Keratinocyte (primary cell): ENCODE measurements around the gene DNHD1. TPM values are rescaled to one million over a fixed set of nuclear protein-coding genes. Genes with fewer than 3 reads are reported as not detected.

ENCODE experiments used
- DNase-seq: peaks from one replicate; pipeline ENCODE4 v3.0.0-alpha.2; 2011; ENCODE audit warnings: low read depth, missing footprints, low spot score
- FAIRE-seq: peaks from 2 replicates; lab custom pipeline; 2011; peaks lifted over from hg19 to GRCh38; lab: Jason Lieb, UNC
- H2AFZ ChIP-seq: 2 replicates; pipeline ENCODE4 v1.6.0; 2012; ENCODE audit warnings: low read length, control low read depth, inconsistent platforms; ENCODE audit not compliant: control insufficient read depth
- H3K27ac ChIP-seq: 2 replicates; pipeline ENCODE4 v1.5.1; 2011; ENCODE audit warnings: low read length; ENCODE audit not compliant: control insufficient read depth, insufficient read depth
- H3K27me3 ChIP-seq: 3 replicates; pipeline ENCODE4 v1.6.0; 2011; ENCODE audit warnings: low read length; ENCODE audit not compliant: control insufficient read depth, insufficient read depth; ENCODE audit errors: extremely low read depth
- H3K36me3 ChIP-seq, 2 experiments: 2 replicates in 1 of 2; 3 replicates in 1 of 2; pipeline ENCODE4 v1.5.1; 2011; ENCODE audit warnings: low read length in 2 of 2, mild to moderate bottlenecking in 1 of 2; ENCODE audit not compliant: control insufficient read depth in 2 of 2, insufficient read depth in 2 of 2; ENCODE audit errors: extremely low read depth in 1 of 2
- H3K4me1 ChIP-seq: 3 replicates; pipeline ENCODE4 v1.5.1; 2011; ENCODE audit warnings: low read length; ENCODE audit not compliant: control insufficient read depth, insufficient read depth; ENCODE audit errors: extremely low read depth
- H3K4me2 ChIP-seq: 3 replicates; pipeline ENCODE4 v1.6.0; 2011; ENCODE audit warnings: low read depth, low read length; ENCODE audit not compliant: control insufficient read depth, insufficient read depth; ENCODE audit errors: extremely low read depth
- H3K4me3 ChIP-seq, 3 experiments: fragments of 200-600 bp in 1 of 3; sonication (generic) in 1 of 3; 2 replicates in 2 of 3; 3 replicates in 1 of 3; pipeline ENCODE4 v1.5.1; 2011 to 2016; ENCODE audit warnings: low read length in 3 of 3, mild to moderate bottlenecking in 3 of 3, control low read depth in 2 of 3, inconsistent platforms in 1 of 3, low read depth in 1 of 3, mixed read lengths in 1 of 3, mixed run types in 1 of 3, moderate library complexity in 1 of 3; ENCODE audit not compliant: control insufficient read depth in 2 of 3, insufficient read depth in 2 of 3; ENCODE audit errors: extremely low read depth in 1 of 3
- H3K79me2 ChIP-seq: 2 replicates; pipeline ENCODE4 v1.6.0; 2012; ENCODE audit warnings: low read length; ENCODE audit not compliant: control insufficient read depth, insufficient read depth
- H3K9ac ChIP-seq: 3 replicates; pipeline ENCODE4 v1.6.0; 2011; ENCODE audit warnings: low read length; ENCODE audit not compliant: control insufficient read depth, insufficient read depth; ENCODE audit errors: extremely low read depth
- H3K9me1 ChIP-seq: 3 replicates; pipeline ENCODE4 v1.6.0; 2011; ENCODE audit warnings: low read length; ENCODE audit not compliant: control insufficient read depth, insufficient read depth; ENCODE audit errors: extremely low read depth
- H3K9me3 ChIP-seq: 2 replicates; pipeline ENCODE4 v1.5.1; 2012; ENCODE audit warnings: low read depth, low read length; ENCODE audit not compliant: control insufficient read depth
- H4K20me1 ChIP-seq: 3 replicates; pipeline ENCODE4 v1.6.0; 2011; ENCODE audit warnings: low read length; ENCODE audit not compliant: control insufficient read depth, insufficient read depth; ENCODE audit errors: extremely low read depth
- EZH2 ChIP-seq: IDR thresholded peaks from one replicate; pipeline ENCODE4 v1.6.1; 2012; ENCODE audit warnings: inconsistent platforms, mild to moderate bottlenecking, low read length, moderate library complexity
- dilution Hi-C: fragments of 300-500 bp; cut with MboI; formaldehyde crosslinking; loops from one replicate; pipeline ENCODE4 v1.7.0; 2020; ENCODE audit warnings: low sequenced_read_pairs; ENCODE audit not compliant: extremely low pct_ligation_motif_present
- polyA plus RNA-seq, 5 experiments: library from polyadenylated mRNA; depleted of rRNA in 3 of 5; stranded (reverse) in 3 of 5; stranded (forward) in 1 of 5; unstranded in 1 of 5; fragments of >200 nt; gene quantifications; 1 replicate in 1 of 5; 2 replicates in 3 of 5; 3 replicates in 1 of 5; pipeline versions ENCODE4 v1.2.1 to v1.2.3, GENCODE V29; 2011 to 2012; ENCODE audit warnings: missing spikeins in 2 of 5, low read depth in 1 of 5, low replicate concordance in 1 of 5
- TF ChIP-seq, protein P1 (sequence below), 3 experiments: IDR thresholded peaks in 1 of 3; conservative IDR thresholded peaks in 1 of 3; optimal IDR thresholded peaks in 1 of 3; 2 replicates in 2 of 3; 3 replicates in 1 of 3; pipeline versions ENCODE3 to v1.5.1; 2011; ENCODE audit warnings: low read length in 3 of 3, mild to moderate bottlenecking in 3 of 3, moderate library complexity in 2 of 3, control low read depth in 1 of 3, inconsistent platforms in 1 of 3; ENCODE audit not compliant: insufficient read depth in 2 of 3; ENCODE audit errors: extremely low read depth in 1 of 3

Gene DNHD1
- polyA plus RNA-seq, 1 donor (not counting 4 experiments of a cell fraction or from before 2014, with no cell fraction given) = 2.9 TPM

DNA sequence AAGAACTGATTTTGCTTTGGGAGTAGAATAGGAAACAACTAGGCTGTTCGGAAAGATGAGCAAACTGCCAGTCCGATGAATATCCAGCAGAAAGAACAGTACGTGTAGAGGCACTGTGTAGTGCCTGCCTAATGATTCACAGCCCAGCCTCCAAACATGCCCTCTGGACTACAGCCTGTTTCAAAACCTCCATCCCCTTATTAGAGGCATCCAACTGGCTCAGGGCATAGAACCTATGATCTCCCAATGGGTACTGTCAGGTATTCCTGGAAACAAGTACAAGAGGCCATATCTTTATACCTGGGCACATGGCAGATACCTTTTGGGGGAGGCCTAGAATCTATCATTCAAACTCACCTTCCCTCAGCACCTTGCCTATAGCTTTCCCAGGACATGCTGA, 101.5 kb downstream of the DNHD1 start:
- FAIRE-seq (no peak), DNase-seq (no peak)
- Histone ChIP-seq H3K4me3 (no peak overlapping the region), H3K36me3 (peaks cover 29 to 53% of the 10 kb centered on the region in 2 experiments), H4K20me1 (no peaks in the 10 kb centered on the region), H3K9me1 (peaks cover 3% of the 10 kb centered on the region), H3K4me2 (no peak overlapping the region), H3K4me1 (peaks cover 9% of the 10 kb centered on the region), H3K9me3 (no peaks in the 10 kb centered on the region), H3K79me2 (peaks cover 46% of the 10 kb centered on the region), H3K27me3 (no peaks in the 10 kb centered on the region), H2AFZ (no peak overlapping the region), H3K9ac (no peak overlapping the region), H3K27ac (no peak overlapping the region)
- dilution Hi-C loops = no loop called here
- no peak for TF ChIP-seq EZH2
- TF ChIP-seq, protein P1, sequence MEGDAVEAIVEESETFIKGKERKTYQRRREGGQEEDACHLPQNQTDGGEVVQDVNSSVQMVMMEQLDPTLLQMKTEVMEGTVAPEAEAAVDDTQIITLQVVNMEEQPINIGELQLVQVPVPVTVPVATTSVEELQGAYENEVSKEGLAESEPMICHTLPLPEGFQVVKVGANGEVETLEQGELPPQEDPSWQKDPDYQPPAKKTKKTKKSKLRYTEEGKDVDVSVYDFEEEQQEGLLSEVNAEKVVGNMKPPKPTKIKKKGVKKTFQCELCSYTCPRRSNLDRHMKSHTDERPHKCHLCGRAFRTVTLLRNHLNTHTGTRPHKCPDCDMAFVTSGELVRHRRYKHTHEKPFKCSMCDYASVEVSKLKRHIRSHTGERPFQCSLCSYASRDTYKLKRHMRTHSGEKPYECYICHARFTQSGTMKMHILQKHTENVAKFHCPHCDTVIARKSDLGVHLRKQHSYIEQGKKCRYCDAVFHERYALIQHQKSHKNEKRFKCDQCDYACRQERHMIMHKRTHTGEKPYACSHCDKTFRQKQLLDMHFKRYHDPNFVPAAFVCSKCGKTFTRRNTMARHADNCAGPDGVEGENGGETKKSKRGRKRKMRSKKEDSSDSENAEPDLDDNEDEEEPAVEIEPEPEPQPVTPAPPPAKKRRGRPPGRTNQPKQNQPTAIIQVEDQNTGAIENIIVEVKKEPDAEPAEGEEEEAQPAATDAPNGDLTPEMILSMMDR (optimal IDR thresholded peaks at IDR 0.05 in 1 of 3, IDR thresholded peaks at IDR 0.05 in 1 of 3, conservative IDR thresholded peaks at IDR 0.05 in 1 of 3; ENCODE audit: extremely low read depth in 1 of 3, insufficient read depth in 2 of 3, low read length in 3 of 3) = no peak

DNA sequence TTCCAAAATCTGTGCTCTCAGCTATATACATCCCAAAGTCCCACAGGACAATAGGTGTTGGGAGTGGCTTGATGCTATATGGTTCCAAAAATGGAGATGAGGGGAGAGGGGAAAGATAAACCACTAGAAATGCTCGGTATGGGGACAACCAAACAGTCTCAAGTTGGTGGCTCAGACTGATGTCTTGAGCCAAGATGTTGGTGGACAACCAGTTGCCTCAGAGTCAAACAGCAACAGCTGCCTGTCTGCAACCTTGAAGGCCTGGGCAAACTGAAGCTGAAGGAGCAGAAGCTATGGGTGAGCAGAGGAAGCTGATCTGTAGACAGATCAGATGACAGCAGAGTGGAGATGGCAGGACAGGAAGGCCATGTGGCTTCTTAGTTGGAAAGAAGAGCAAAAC, 102.4 kb downstream of the DNHD1 start:
- H3K27me3 ChIP-seq = no peaks in the 10 kb centered on the region
- peaks cover 3% of the 10 kb centered on the region for H3K9me1 ChIP-seq
- peaks cover 26 to 46% of the 10 kb centered on the region in 2 experiments for H3K36me3 ChIP-seq
- no peak overlapping the region for H3K27ac ChIP-seq
- no peak overlapping the region for H3K9ac ChIP-seq
- TF ChIP-seq, protein P1 (optimal IDR thresholded peaks at IDR 0.05 in 1 of 3, IDR thresholded peaks at IDR 0.05 in 1 of 3, conservative IDR thresholded peaks at IDR 0.05 in 1 of 3; ENCODE audit: extremely low read depth in 1 of 3, insufficient read depth in 2 of 3, low read length in 3 of 3) = no peak
- TF ChIP-seq EZH2 = no peak
- H2AFZ ChIP-seq = no peak overlapping the region
- FAIRE-seq (no peak), DNase-seq (no peak)
- H3K4me3 ChIP-seq = no peak overlapping the region
- no peaks in the 10 kb centered on the region for H3K9me3 ChIP-seq
- no peaks in the 10 kb centered on the region for H4K20me1 ChIP-seq
- H3K79me2 ChIP-seq = peaks cover 54% of the 10 kb centered on the region
- H3K4me2 ChIP-seq = no peak overlapping the region
- H3K4me1 ChIP-seq = peaks cover 9% of the 10 kb centered on the region
- dilution Hi-C loops = no loop called here
